OCI-LY1 (cell line): ENCODE data around the gene ADCY7.

Source experiments
- H2AFZ ChIP-seq: fragments of 200-600 bp; sonication (generic), shearing (Covaris generic); 2 replicates; pipeline ENCODE4 v1.6.0; 2014; ENCODE audit warnings: antibody characterized with exemption, mild to moderate bottlenecking, low read length
- H3F3A ChIP-seq: fragments of 200-600 bp; sonication (generic), shearing (Covaris generic); 2 replicates; pipeline ENCODE4 v1.6.0; 2014; ENCODE audit warnings: mild to moderate bottlenecking, antibody characterized with exemption, low read length, moderate library complexity; ENCODE audit not compliant: insufficient read depth
- H3K27ac ChIP-seq: fragments of 200-600 bp; sonication (generic); 2 replicates; pipeline ENCODE4 v1.5.1; 2014; ENCODE audit warnings: low read length, mixed run types, mild to moderate bottlenecking, low read depth; ENCODE audit not compliant: poor library complexity, severe bottlenecking
- H3K27me3 ChIP-seq: fragments of 200-600 bp; sonication (generic); 2 replicates; pipeline ENCODE4 v1.6.0; 2014; ENCODE audit warnings: antibody characterized with exemption, mild to moderate bottlenecking, low read length, moderate library complexity; ENCODE audit not compliant: insufficient read depth
- H3K36me3 ChIP-seq: fragments of 200-600 bp; sonication (generic); 2 replicates; pipeline ENCODE4 v1.6.1; 2014; ENCODE audit warnings: mild to moderate bottlenecking, antibody characterized with exemption, low read length, moderate library complexity, mixed read lengths; ENCODE audit not compliant: insufficient read depth
- H3K4me1 ChIP-seq: fragments of 200-600 bp; sonication (generic); 2 replicates; pipeline ENCODE4 v1.5.1; 2014; ENCODE audit warnings: mild to moderate bottlenecking, low read length, moderate library complexity; ENCODE audit not compliant: insufficient read depth, severe bottlenecking
- H3K4me2 ChIP-seq: fragments of 200-600 bp; sonication (generic), shearing (Covaris generic); 2 replicates; pipeline ENCODE4 v1.6.1; 2014; ENCODE audit warnings: low read length
- H3K4me3 ChIP-seq: fragments of 200-600 bp; sonication (generic); 2 replicates; pipeline ENCODE4 v1.5.1; 2014; ENCODE audit warnings: low read length, low read depth, mild to moderate bottlenecking, mixed read lengths; ENCODE audit not compliant: poor library complexity, severe bottlenecking
- H3K79me2 ChIP-seq: fragments of 200-600 bp; shearing (Covaris generic); 2 replicates; pipeline ENCODE4 v1.6.1; 2016; ENCODE audit warnings: mixed run types, low read length, mixed read lengths; ENCODE audit not compliant: insufficient read depth
- H3K9ac ChIP-seq: fragments of 200-600 bp; sonication (generic), shearing (Covaris generic); 2 replicates; pipeline ENCODE4 v1.6.1; 2014; ENCODE audit warnings: mild to moderate bottlenecking, low read length, mixed read lengths
- H3K9me2 ChIP-seq: fragments of 200-600 bp; sonication (generic), shearing (Covaris generic); 2 replicates; pipeline ENCODE4 v1.6.1; 2014; ENCODE audit warnings: low read depth, mild to moderate bottlenecking, low read length, mixed read lengths
- H3K9me3 ChIP-seq: fragments of 200-600 bp; shearing (Covaris generic); 2 replicates; pipeline ENCODE4 v1.6.1; 2014; ENCODE audit warnings: low read length, mixed read lengths
- H4K20me1 ChIP-seq: fragments of 200-600 bp; sonication (generic), shearing (Covaris generic); 2 replicates; pipeline ENCODE4 v1.6.0; 2016; ENCODE audit warnings: mild to moderate bottlenecking, low read length; ENCODE audit not compliant: insufficient read depth
- EZH2 ChIP-seq: fragments of 200-600 bp; sonication (generic), shearing (Covaris generic); IDR thresholded peaks from 2 replicates; pipeline ENCODE4 v1.8.0; 2017; ENCODE audit warnings: borderline replicate concordance, mixed run types, mild to moderate bottlenecking, antibody characterized with exemption, low read length, moderate library complexity, mixed read lengths
- TF ChIP-seq, protein P1 (sequence below): fragments of 200-600 bp; sonication (generic), shearing (Covaris generic); IDR thresholded peaks from 2 replicates; pipeline ENCODE4 v1.5.1; 2017; ENCODE audit warnings: mild to moderate bottlenecking, antibody characterized with exemption, low read length, moderate library complexity, mixed read lengths

Gene ADCY7

DNA sequence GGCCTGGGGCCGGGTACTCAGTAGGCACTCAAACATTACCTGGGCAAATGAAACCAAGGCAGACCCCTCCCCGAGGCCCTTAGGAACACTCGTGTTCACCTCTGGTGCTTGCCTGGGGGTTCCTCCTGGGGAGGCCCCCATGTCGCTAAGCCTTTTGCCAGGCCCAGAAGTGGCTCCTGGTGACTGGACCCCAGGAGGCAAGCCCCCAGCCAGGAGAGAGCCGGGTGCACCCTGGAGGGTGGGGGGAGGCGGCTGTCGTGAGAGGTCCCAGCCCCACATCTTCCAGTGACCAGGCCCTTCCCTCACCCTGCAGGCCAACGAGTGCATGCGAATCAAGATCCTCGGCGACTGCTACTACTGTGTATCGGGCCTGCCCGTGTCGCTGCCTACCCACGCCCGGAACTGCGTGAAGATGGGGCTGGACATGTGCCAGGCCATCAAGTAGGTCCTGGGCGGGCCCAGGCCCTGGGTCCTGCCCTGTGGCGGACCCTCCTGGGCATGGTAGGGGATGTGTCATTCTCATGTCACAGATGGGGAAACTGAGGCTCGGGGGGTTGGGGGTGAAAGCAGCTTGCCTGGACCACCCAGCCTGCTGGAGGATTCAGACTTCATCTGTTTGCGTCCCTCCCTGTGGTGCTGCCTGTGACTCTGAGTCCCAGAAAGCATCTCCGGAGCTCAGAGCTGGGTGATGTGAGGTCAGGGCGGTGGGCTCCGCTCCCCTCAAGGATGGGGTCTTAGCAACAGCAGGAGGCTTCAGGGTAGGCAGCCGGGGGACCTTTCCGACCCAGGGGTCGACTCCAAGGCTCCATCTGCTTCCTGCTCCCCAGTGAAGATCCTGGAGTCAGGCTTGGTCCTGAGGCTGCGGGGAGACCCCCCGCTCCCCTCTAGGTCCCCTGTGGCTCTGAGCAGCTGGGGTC is 32.5 kb downstream of the ADCY7 start:
- Histone ChIP-seq H3K9me2 (no peaks in the 10 kb centered on the region), H3K27me3 (no peaks in the 10 kb centered on the region), H3K79me2 (no peaks in the 10 kb centered on the region), H3K4me3 (no peak overlapping the region), H3K9ac (no peak overlapping the region), H3K4me2 (no peak overlapping the region), H3F3A (no peaks in the 10 kb centered on the region), H3K4me1 (no peaks in the 10 kb centered on the region), H3K9me3 (no peaks in the 10 kb centered on the region), H2AFZ (no peak overlapping the region), H3K27ac (no peak overlapping the region), H4K20me1 (no peaks in the 10 kb centered on the region), H3K36me3 (peaks cover 36% of the 10 kb centered on the region)
- no peak for TF ChIP-seq EZH2
- TF ChIP-seq, protein P1, sequence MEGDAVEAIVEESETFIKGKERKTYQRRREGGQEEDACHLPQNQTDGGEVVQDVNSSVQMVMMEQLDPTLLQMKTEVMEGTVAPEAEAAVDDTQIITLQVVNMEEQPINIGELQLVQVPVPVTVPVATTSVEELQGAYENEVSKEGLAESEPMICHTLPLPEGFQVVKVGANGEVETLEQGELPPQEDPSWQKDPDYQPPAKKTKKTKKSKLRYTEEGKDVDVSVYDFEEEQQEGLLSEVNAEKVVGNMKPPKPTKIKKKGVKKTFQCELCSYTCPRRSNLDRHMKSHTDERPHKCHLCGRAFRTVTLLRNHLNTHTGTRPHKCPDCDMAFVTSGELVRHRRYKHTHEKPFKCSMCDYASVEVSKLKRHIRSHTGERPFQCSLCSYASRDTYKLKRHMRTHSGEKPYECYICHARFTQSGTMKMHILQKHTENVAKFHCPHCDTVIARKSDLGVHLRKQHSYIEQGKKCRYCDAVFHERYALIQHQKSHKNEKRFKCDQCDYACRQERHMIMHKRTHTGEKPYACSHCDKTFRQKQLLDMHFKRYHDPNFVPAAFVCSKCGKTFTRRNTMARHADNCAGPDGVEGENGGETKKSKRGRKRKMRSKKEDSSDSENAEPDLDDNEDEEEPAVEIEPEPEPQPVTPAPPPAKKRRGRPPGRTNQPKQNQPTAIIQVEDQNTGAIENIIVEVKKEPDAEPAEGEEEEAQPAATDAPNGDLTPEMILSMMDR, result no peak

DNA sequence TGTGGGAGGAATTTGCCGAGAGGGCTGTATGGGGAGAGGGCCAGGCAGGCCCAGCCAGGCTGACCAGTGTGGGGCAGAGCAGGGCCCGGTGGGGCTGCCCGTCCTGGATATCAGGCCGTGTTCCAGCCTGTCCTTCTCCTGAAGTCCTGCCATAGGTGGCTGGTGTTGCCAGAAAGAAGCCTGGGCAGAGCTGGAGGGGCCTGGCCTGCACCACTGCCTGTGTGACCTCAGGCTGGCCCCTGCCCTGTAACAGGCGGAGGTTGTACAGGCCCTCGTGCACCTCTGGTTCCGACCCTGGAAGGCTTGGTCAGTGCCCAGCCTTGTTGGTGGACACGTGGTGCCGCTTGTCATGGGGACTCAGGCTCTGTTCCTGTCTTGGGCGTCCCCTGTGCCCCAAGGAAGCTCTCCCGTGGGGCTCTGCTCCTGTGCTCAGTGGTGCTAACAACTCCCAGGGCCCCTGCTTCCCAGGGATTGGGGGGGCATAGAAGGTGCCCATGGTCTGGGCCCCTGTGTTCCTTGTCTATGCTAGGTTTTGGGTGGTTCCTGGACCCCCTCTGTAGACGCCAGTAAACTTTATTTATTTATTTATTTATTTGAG is 33.3 kb downstream of the ADCY7 start:
- no peaks in the 10 kb centered on the region for H3F3A ChIP-seq
- no peaks in the 10 kb centered on the region for H3K9me2 ChIP-seq
- TF ChIP-seq, protein P1, result no peak
- no peak for TF ChIP-seq EZH2
- no peak overlapping the region for H3K4me2 ChIP-seq
- H3K9ac ChIP-seq, result no peak overlapping the region
- no peak overlapping the region for H3K4me3 ChIP-seq
- no peaks in the 10 kb centered on the region for H3K4me1 ChIP-seq
- H3K27ac ChIP-seq, result no peak overlapping the region
- no peaks in the 10 kb centered on the region for H3K27me3 ChIP-seq
- H3K79me2 ChIP-seq, result no peaks in the 10 kb centered on the region
- H3K36me3 ChIP-seq, result peaks cover 29% of the 10 kb centered on the region
- H4K20me1 ChIP-seq, result no peaks in the 10 kb centered on the region
- H3K9me3 ChIP-seq, result no peaks in the 10 kb centered on the region
- H2AFZ ChIP-seq, result no peak overlapping the region

DNA sequence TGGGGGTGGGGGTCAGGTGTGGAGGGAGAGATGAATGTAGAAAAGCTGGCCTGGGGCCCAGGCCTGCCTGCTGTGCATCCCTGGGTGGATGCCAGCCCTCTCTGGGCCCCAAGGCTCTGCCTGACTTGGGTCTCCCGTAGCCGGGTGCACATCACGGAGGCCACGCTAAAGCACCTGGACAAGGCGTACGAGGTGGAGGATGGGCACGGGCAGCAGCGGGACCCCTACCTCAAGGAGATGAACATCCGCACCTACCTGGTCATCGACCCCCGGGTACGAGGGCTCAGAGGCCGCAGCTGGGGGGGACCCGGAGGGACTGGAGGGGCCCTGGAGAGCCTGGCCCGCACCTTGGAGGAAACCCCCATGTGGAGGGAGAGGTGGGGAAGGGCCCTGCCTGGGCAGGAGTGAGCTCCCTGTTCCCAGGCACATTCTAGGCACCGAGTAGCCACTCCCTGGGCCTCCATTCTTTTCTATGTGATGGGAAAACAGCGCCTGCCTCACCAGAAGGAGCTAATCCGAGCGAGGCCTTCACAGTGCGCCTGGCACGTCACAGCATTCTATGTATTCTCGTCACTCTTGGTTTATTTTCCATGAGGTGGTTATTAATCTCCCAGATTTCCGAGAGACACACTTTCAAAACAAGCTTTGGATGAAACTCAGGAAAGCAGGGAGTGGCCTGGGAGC is 34.7 kb downstream of the ADCY7 start:
- H3K79me2 ChIP-seq, result no peaks in the 10 kb centered on the region
- H3K4me1 ChIP-seq, result no peaks in the 10 kb centered on the region
- TF ChIP-seq, protein P1, result no peak
- TF ChIP-seq EZH2, result no peak
- no peaks in the 10 kb centered on the region for H3K27me3 ChIP-seq
- H3K9ac ChIP-seq, result no peak overlapping the region
- no peaks in the 10 kb centered on the region for H3F3A ChIP-seq
- no peak overlapping the region for H3K4me3 ChIP-seq
- no peaks in the 10 kb centered on the region for H3K9me2 ChIP-seq
- no peak overlapping the region for H3K27ac ChIP-seq
- no peaks in the 10 kb centered on the region for H4K20me1 ChIP-seq
- peaks cover 14% of the 10 kb centered on the region for H3K36me3 ChIP-seq
- no peak overlapping the region for H2AFZ ChIP-seq
- H3K9me3 ChIP-seq, result no peaks in the 10 kb centered on the region
- no peak overlapping the region for H3K4me2 ChIP-seq
